HepG2 (cell line): ENCODE measurements around the gene PIP5KL1. TPM values are rescaled to one million over a fixed set of nuclear protein-coding genes. Genes with fewer than 3 reads are reported as not detected.

Experiments used
- FIP1L1 ChIP-seq: fragments of 200-400 bp; formaldehyde crosslinking; IDR thresholded peaks from 2 replicates; pipeline ENCODE4 v1.6.1; 2018; ENCODE audit warnings: low read depth, mild to moderate bottlenecking, low read length, moderate library complexity, borderline replicate concordance; ENCODE audit not compliant: insufficient read depth
- IRX3 ChIP-seq: sonication (generic); formaldehyde crosslinking; IDR thresholded peaks from 2 replicates; pipeline ENCODE4 v1.8.1; 2023; ENCODE audit warnings: mild to moderate bottlenecking, low read depth, missing genetic modification reagents, borderline replicate concordance
- LCORL ChIP-seq, 2 experiments: fragments of 450-650 bp in 1 of 2; sonication (generic) in 1 of 2; formaldehyde crosslinking in 1 of 2; IDR thresholded peaks; 2 replicates each; pipeline versions ENCODE4 v1.5.0 to v1.6.1; 2017 to 2020; ENCODE audit warnings: antibody characterized with exemption in 1 of 2, missing genetic modification reagents in 1 of 2
- MNT ChIP-seq: fragments of 450-650 bp; IDR thresholded peaks from 2 replicates; pipeline ENCODE4 v1.6.1; 2016
- MXD3 ChIP-seq: IDR thresholded peaks from 2 replicates; pipeline ENCODE4 v1.6.1; 2016; ENCODE audit warnings: mild to moderate bottlenecking, missing biosample characterization, missing genetic modification reagents
- NFAT5 ChIP-seq: sonication (generic); formaldehyde crosslinking; IDR thresholded peaks from 2 replicates; pipeline ENCODE4 v1.4.0; 2020; ENCODE audit warnings: missing genetic modification reagents
- NFIC ChIP-seq: IDR thresholded peaks from 2 replicates; pipeline ENCODE4 v1.6.1; 2012; ENCODE audit warnings: mild to moderate bottlenecking, low read length, inconsistent platforms
- NFKBIZ ChIP-seq: IDR thresholded peaks from 2 replicates; pipeline ENCODE4 v1.6.1; 2018; ENCODE audit warnings: missing genetic modification reagents, missing compliant biosample characterization
- RORA ChIP-seq: sonication (generic); formaldehyde crosslinking; IDR thresholded peaks from 2 replicates; pipeline ENCODE4 v1.5.0; 2020; ENCODE audit warnings: mild to moderate bottlenecking, missing genetic modification reagents, moderate library complexity
- SNAPC4 ChIP-seq: sonication (generic); formaldehyde crosslinking; IDR thresholded peaks from 2 replicates; pipeline ENCODE4 v1.4.0; 2020; ENCODE audit warnings: mild to moderate bottlenecking, missing genetic modification reagents
- TRAFD1 ChIP-seq: sonication (generic); formaldehyde crosslinking; IDR thresholded peaks from 2 replicates; pipeline ENCODE4 v1.5.1; 2020; ENCODE audit warnings: missing genetic modification reagents, mild to moderate bottlenecking, borderline replicate concordance
- ZNF598 ChIP-seq: sonication (generic); formaldehyde crosslinking; IDR thresholded peaks from 2 replicates; pipeline ENCODE4 v1.5.1; 2020; ENCODE audit warnings: mild to moderate bottlenecking, missing genetic modification reagents, borderline replicate concordance
- ZSCAN29 ChIP-seq: sonication (generic); formaldehyde crosslinking; conservative IDR thresholded peaks from 2 replicates; pipeline ENCODE4 v1.4.0; 2020; ENCODE audit warnings: mild to moderate bottlenecking, missing genetic modification reagents
- polyA plus RNA-seq, 8 experiments: library from polyadenylated mRNA; depleted of rRNA in 3 of 8; stranded (reverse) in 7 of 8; unstranded in 1 of 8; fragments of >200 nt; fragmentation: Illumina TruSeq in 4 of 8; extraction: Trizol in 4 of 8; gene quantifications; 2 replicates each; pipeline versions ENCODE4 v1.2.1 to v1.2.3, GENCODE V29; 2011 to 2016; ENCODE audit warnings: low read depth in 4 of 8, missing spikeins in 1 of 8, mixed read lengths in 1 of 8; ENCODE audit not compliant: insufficient read depth in 1 of 8
- total RNA-seq, 5 experiments: library from RNA; depleted of rRNA; stranded (reverse); fragments of >200 nt; fragmentation: Illumina TruSeq; extraction: Trizol; gene quantifications; 2 replicates each; pipeline ENCODE4 v1.2.3, GENCODE V29; 2016; ENCODE audit warnings: low read depth in 1 of 5

Gene PIP5KL1
- total and polyA plus RNA-seq, 2 of the 13 experiments (the other 11 are each of a cell fraction or from before 2014, with no cell fraction given): 0.20 to 0.49 TPM

- TF ChIP-seq NFAT5 (CRISPR knock-in tag): no peak
- peak; percentile 70; the same call in 1 of the 2 replicates for TF ChIP-seq MXD3
- no peak for TF ChIP-seq MNT
- no peak for TF ChIP-seq IRX3 (CRISPR knock-in tag)
- no peak for TF ChIP-seq LCORL (IDR thresholded peaks at IDR 0.05)
- peak; percentile 79 for TF ChIP-seq LCORL (CRISPR knock-in tag; IDR thresholded peaks at IDR 0.05)
- TF ChIP-seq RORA (CRISPR knock-in tag): no peak
- TF ChIP-seq ZSCAN29: no peak
- no peak for TF ChIP-seq SNAPC4
- TF ChIP-seq TRAFD1 (CRISPR knock-in tag): 0 out of 2 replicates have a peak, but pooled peaks have one; percentile 59
- TF ChIP-seq NFKBIZ: no peak
- TF ChIP-seq NFIC: no peak
- no peak for TF ChIP-seq FIP1L1
- TF ChIP-seq ZNF598 (CRISPR knock-in tag): peak; percentile 67; the same call in 1 of the 2 replicates
Measured at GRCh38 chr9:127898433-127899127, 32.0 kb downstream of the PIP5KL1 start (continued).
